GM18508 (cell line): ENCODE results near the gene SNX25.

Experiments
- ATAC-seq: cut with Tn5 transposase; IDR thresholded peaks from one replicate; pipeline ENCODE4 v1.9.1; 2021; ENCODE audit warnings: moderate number of reproducible peaks; ENCODE audit not compliant: insufficient read depth, unreplicated experiment

The SNX25 gene

GRCh38 chr4:185363251-185363650, 153.9 kb downstream of the SNX25 start:
- ATAC-seq, result no peak

- no peak for ATAC-seq
These were observed 155.5 kb downstream of the SNX25 start for GRCh38 chr4:185364886-185365285.

GRCh38 chr4:185369731-185370130, 160.3 kb downstream of the SNX25 start:
- ATAC-seq, result no peak

- no peak for ATAC-seq
These were observed 161.0 kb downstream of the SNX25 start for GRCh38 chr4:185370268-185370949.

- ATAC-seq, result no peak
These were observed 162.3 kb downstream of the SNX25 start for GRCh38 chr4:185371702-185372101.

- no peak for ATAC-seq
These were observed 164.6 kb downstream of the SNX25 start for GRCh38 chr4:185374027-185374426.

GRCh38 chr4:185374573-185374972, 165.2 kb downstream of the SNX25 start:
- no peak for ATAC-seq

GRCh38 chr4:185378264-185378663, 168.9 kb downstream of the SNX25 start:
- no peak for ATAC-seq

- ATAC-seq, result no peak
These were observed 170.2 kb downstream of the SNX25 start for GRCh38 chr4:185379326-185380295.

- no peak for ATAC-seq
These were observed 170.9 kb downstream of the SNX25 start for GRCh38 chr4:185380320-185380719.

- ATAC-seq, result no peak
These were observed 172.1 kb downstream of the SNX25 start for GRCh38 chr4:185381288-185382196.

- no peak for ATAC-seq
These were observed 173.4 kb downstream of the SNX25 start for GRCh38 chr4:185382754-185383153.

- ATAC-seq, result no peak
These were observed 174.1 kb downstream of the SNX25 start for GRCh38 chr4:185383451-185383850.

GRCh38 chr4:185384061-185384460, 174.7 kb downstream of the SNX25 start:
- ATAC-seq, result no peak

- no peak for ATAC-seq
These were observed 175.5 kb downstream of the SNX25 start for GRCh38 chr4:185384930-185385331.

GRCh38 chr4:185387957-185388356, 178.6 kb downstream of the SNX25 start:
- no peak for ATAC-seq

GRCh38 chr4:185390941-185391340, 181.5 kb downstream of the SNX25 start:
- ATAC-seq, result no peak

- ATAC-seq, result no peak
These were observed 182.8 kb downstream of the SNX25 start for GRCh38 chr4:185392156-185392555.

- ATAC-seq, result no peak
These were observed 185.3 kb downstream of the SNX25 start for GRCh38 chr4:185394568-185395237.
